ENCODE measurements around the gene CASTOR2.
"Not testable (repeated sequence)": the region's sequence is repeated elsewhere in the genome, so short reads cannot be mapped to it uniquely, and the experiment has no call there.

CASTOR2 gene

GRCh38 chr7:74994869-74995543 lies 30.5 kb downstream of the CASTOR2 start:
- not testable (repeated sequence) for DNase-seq; H3K27ac ChIP-seq (ENCODE audit: insufficient read depth, low read length, poor library complexity, severe bottlenecking); H3K9me3 ChIP-seq (ENCODE audit: control insufficient read depth, low read length); H3K36me3 ChIP-seq (ENCODE audit: control insufficient read depth, insufficient read depth, low read length); H3K4me3 ChIP-seq (ENCODE audit: insufficient read depth, low read depth, low read length, poor library complexity, severe bottlenecking); H3K27me3 ChIP-seq (replicated peaks; ENCODE audit: control insufficient read depth, insufficient read depth, low read length, poor library complexity, severe bottlenecking); H3K4me1 ChIP-seq (ENCODE audit: control insufficient read depth, insufficient read depth, low read length, poor library complexity, severe bottlenecking)

- not testable (repeated sequence) for H3K27me3 ChIP-seq (replicated peaks; ENCODE audit: control insufficient read depth, insufficient read depth, low read length, poor library complexity, severe bottlenecking); H3K4me1 ChIP-seq (ENCODE audit: control insufficient read depth, insufficient read depth, low read length, poor library complexity, severe bottlenecking); H3K27ac ChIP-seq (ENCODE audit: insufficient read depth, low read length, poor library complexity, severe bottlenecking); H3K4me3 ChIP-seq (ENCODE audit: insufficient read depth, low read depth, low read length, poor library complexity, severe bottlenecking); H3K9me3 ChIP-seq (ENCODE audit: control insufficient read depth, low read length); H3K36me3 ChIP-seq (ENCODE audit: control insufficient read depth, insufficient read depth, low read length); DNase-seq
Observed at GRCh38 chr7:74996361-74996760, 31.9 kb downstream of the CASTOR2 start.

- H3K4me3 ChIP-seq (ENCODE audit: insufficient read depth, low read depth, low read length, poor library complexity, severe bottlenecking); H3K9me3 ChIP-seq (ENCODE audit: control insufficient read depth, low read length); H3K36me3 ChIP-seq (ENCODE audit: control insufficient read depth, insufficient read depth, low read length); H3K27ac ChIP-seq (ENCODE audit: insufficient read depth, low read length, poor library complexity, severe bottlenecking); DNase-seq; H3K4me1 ChIP-seq (ENCODE audit: control insufficient read depth, insufficient read depth, low read length, poor library complexity, severe bottlenecking); H3K27me3 ChIP-seq (replicated peaks; ENCODE audit: control insufficient read depth, insufficient read depth, low read length, poor library complexity, severe bottlenecking): not testable (repeated sequence)
Observed at GRCh38 chr7:74997811-74998210, 33.3 kb downstream of the CASTOR2 start.

GRCh38 chr7:75001356-75001755 lies 36.9 kb downstream of the CASTOR2 start:
- not testable (repeated sequence) for H3K4me1 ChIP-seq (ENCODE audit: control insufficient read depth, insufficient read depth, low read length, poor library complexity, severe bottlenecking); H3K9me3 ChIP-seq (ENCODE audit: control insufficient read depth, low read length); DNase-seq; H3K4me3 ChIP-seq (ENCODE audit: insufficient read depth, low read depth, low read length, poor library complexity, severe bottlenecking); H3K27ac ChIP-seq (ENCODE audit: insufficient read depth, low read length, poor library complexity, severe bottlenecking); H3K27me3 ChIP-seq (replicated peaks; ENCODE audit: control insufficient read depth, insufficient read depth, low read length, poor library complexity, severe bottlenecking); H3K36me3 ChIP-seq (ENCODE audit: control insufficient read depth, insufficient read depth, low read length)

GRCh38 chr7:75010036-75010435 lies 45.5 kb downstream of the CASTOR2 start:
- H3K4me3 ChIP-seq (ENCODE audit: insufficient read depth, low read depth, low read length, poor library complexity, severe bottlenecking): no peak overlapping the region
- H3K27me3 ChIP-seq (replicated peaks; ENCODE audit: control insufficient read depth, insufficient read depth, low read length, poor library complexity, severe bottlenecking): no peaks in the 10 kb centered on the region
- DNase-seq: no peak
- no peaks in the 10 kb centered on the region for H3K36me3 ChIP-seq (ENCODE audit: control insufficient read depth, insufficient read depth, low read length)
- no peaks in the 10 kb centered on the region for H3K4me1 ChIP-seq (ENCODE audit: control insufficient read depth, insufficient read depth, low read length, poor library complexity, severe bottlenecking)
- no peak overlapping the region for H3K27ac ChIP-seq (ENCODE audit: insufficient read depth, low read length, poor library complexity, severe bottlenecking)
- no peaks in the 10 kb centered on the region for H3K9me3 ChIP-seq (ENCODE audit: control insufficient read depth, low read length)

- no peaks in the 10 kb centered on the region for H3K9me3 ChIP-seq (ENCODE audit: control insufficient read depth, low read length)
- H3K4me1 ChIP-seq (ENCODE audit: control insufficient read depth, insufficient read depth, low read length, poor library complexity, severe bottlenecking): no peaks in the 10 kb centered on the region
- no peaks in the 10 kb centered on the region for H3K36me3 ChIP-seq (ENCODE audit: control insufficient read depth, insufficient read depth, low read length)
- no peak for DNase-seq
- no peaks in the 10 kb centered on the region for H3K27me3 ChIP-seq (replicated peaks; ENCODE audit: control insufficient read depth, insufficient read depth, low read length, poor library complexity, severe bottlenecking)
- H3K27ac ChIP-seq (ENCODE audit: insufficient read depth, low read length, poor library complexity, severe bottlenecking): no peak overlapping the region
- H3K4me3 ChIP-seq (ENCODE audit: insufficient read depth, low read depth, low read length, poor library complexity, severe bottlenecking): no peak overlapping the region
Observed at GRCh38 chr7:75017832-75018231, 53.3 kb downstream of the CASTOR2 start.

GRCh38 chr7:75018570-75019364 lies 54.3 kb downstream of the CASTOR2 start:
- H3K4me1 ChIP-seq (ENCODE audit: control insufficient read depth, insufficient read depth, low read length, poor library complexity, severe bottlenecking): no peaks in the 10 kb centered on the region
- H3K27me3 ChIP-seq (replicated peaks; ENCODE audit: control insufficient read depth, insufficient read depth, low read length, poor library complexity, severe bottlenecking): no peaks in the 10 kb centered on the region
- H3K4me3 ChIP-seq (ENCODE audit: insufficient read depth, low read depth, low read length, poor library complexity, severe bottlenecking): no peak overlapping the region
- no peak for DNase-seq
- H3K36me3 ChIP-seq (ENCODE audit: control insufficient read depth, insufficient read depth, low read length): no peaks in the 10 kb centered on the region
- H3K9me3 ChIP-seq (ENCODE audit: control insufficient read depth, low read length): no peaks in the 10 kb centered on the region
- no peak overlapping the region for H3K27ac ChIP-seq (ENCODE audit: insufficient read depth, low read length, poor library complexity, severe bottlenecking)

- no peak for DNase-seq
- no peaks in the 10 kb centered on the region for H3K4me1 ChIP-seq (ENCODE audit: control insufficient read depth, insufficient read depth, low read length, poor library complexity, severe bottlenecking)
- no peaks in the 10 kb centered on the region for H3K36me3 ChIP-seq (ENCODE audit: control insufficient read depth, insufficient read depth, low read length)
- H3K27ac ChIP-seq (ENCODE audit: insufficient read depth, low read length, poor library complexity, severe bottlenecking): no peak overlapping the region
- no peaks in the 10 kb centered on the region for H3K9me3 ChIP-seq (ENCODE audit: control insufficient read depth, low read length)
- no peak overlapping the region for H3K4me3 ChIP-seq (ENCODE audit: insufficient read depth, low read depth, low read length, poor library complexity, severe bottlenecking)
- H3K27me3 ChIP-seq (replicated peaks; ENCODE audit: control insufficient read depth, insufficient read depth, low read length, poor library complexity, severe bottlenecking): no peaks in the 10 kb centered on the region
Observed at GRCh38 chr7:75019800-75020199, 55.3 kb downstream of the CASTOR2 start.

GRCh38 chr7:75024922-75025321 lies 60.4 kb downstream of the CASTOR2 start:
- no peaks in the 10 kb centered on the region for H3K27me3 ChIP-seq (replicated peaks; ENCODE audit: control insufficient read depth, insufficient read depth, low read length, poor library complexity, severe bottlenecking)
- H3K36me3 ChIP-seq (ENCODE audit: control insufficient read depth, insufficient read depth, low read length): no peaks in the 10 kb centered on the region
- H3K4me3 ChIP-seq (ENCODE audit: insufficient read depth, low read depth, low read length, poor library complexity, severe bottlenecking): no peak overlapping the region
- H3K9me3 ChIP-seq (ENCODE audit: control insufficient read depth, low read length): no peaks in the 10 kb centered on the region
- no peaks in the 10 kb centered on the region for H3K4me1 ChIP-seq (ENCODE audit: control insufficient read depth, insufficient read depth, low read length, poor library complexity, severe bottlenecking)
- no peak overlapping the region for H3K27ac ChIP-seq (ENCODE audit: insufficient read depth, low read length, poor library complexity, severe bottlenecking)
- DNase-seq: no peak

- no peaks in the 10 kb centered on the region for H3K4me1 ChIP-seq (ENCODE audit: control insufficient read depth, insufficient read depth, low read length, poor library complexity, severe bottlenecking)
- no peak overlapping the region for H3K27ac ChIP-seq (ENCODE audit: insufficient read depth, low read length, poor library complexity, severe bottlenecking)
- DNase-seq: no peak
- H3K4me3 ChIP-seq (ENCODE audit: insufficient read depth, low read depth, low read length, poor library complexity, severe bottlenecking): no peak overlapping the region
- no peaks in the 10 kb centered on the region for H3K9me3 ChIP-seq (ENCODE audit: control insufficient read depth, low read length)
- no peaks in the 10 kb centered on the region for H3K27me3 ChIP-seq (replicated peaks; ENCODE audit: control insufficient read depth, insufficient read depth, low read length, poor library complexity, severe bottlenecking)
- H3K36me3 ChIP-seq (ENCODE audit: control insufficient read depth, insufficient read depth, low read length): no peaks in the 10 kb centered on the region
Observed at GRCh38 chr7:75028299-75028698, 63.8 kb downstream of the CASTOR2 start.

Measured in effector memory CD4-positive, alpha-beta T cell (primary cell).